KMS-11 (cell line): ENCODE results near the gene PSMC3IP.

Source experiments
- H2AFZ ChIP-seq: fragments of 200-600 bp; sonication (generic); 2 replicates; pipeline ENCODE4 v1.6.1; 2016; ENCODE audit warnings: antibody characterized with exemption, mixed run types, low read depth
- H3K27ac ChIP-seq: fragments of 200-600 bp; sonication (generic); 2 replicates; pipeline ENCODE4 v1.6.1; 2016; ENCODE audit warnings: mild to moderate bottlenecking, mixed run types
- H3K27me3 ChIP-seq: fragments of 200-600 bp; sonication (generic); 2 replicates; pipeline ENCODE4 v1.6.1; 2017; ENCODE audit warnings: mild to moderate bottlenecking, low read depth, mixed run types, moderate library complexity; ENCODE audit not compliant: insufficient read depth
- H3K36me3 ChIP-seq: fragments of 200-600 bp; sonication (generic); 2 replicates; pipeline ENCODE4 v1.6.1; 2017; ENCODE audit warnings: mild to moderate bottlenecking, mixed run types; ENCODE audit not compliant: insufficient read depth
- H3K4me1 ChIP-seq: fragments of 200-600 bp; sonication (generic); 2 replicates; pipeline ENCODE4 v1.6.1; 2016; ENCODE audit warnings: mild to moderate bottlenecking, low read depth, mixed run types; ENCODE audit not compliant: poor library complexity, severe bottlenecking
- H3K4me2 ChIP-seq: fragments of 200-600 bp; sonication (generic); 2 replicates; pipeline ENCODE4 v1.7.0; 2016; ENCODE audit warnings: mild to moderate bottlenecking, mixed run types
- H3K4me3 ChIP-seq: fragments of 200-600 bp; sonication (generic); IDR thresholded peaks from 2 replicates; pipeline ENCODE4 v1.6.1; 2017; ENCODE audit warnings: low read depth, low read length, mixed read lengths; ENCODE audit not compliant: insufficient read depth
- H3K79me2 ChIP-seq: fragments of 200-600 bp; sonication (generic); 2 replicates; pipeline ENCODE4 v1.6.1; 2016; ENCODE audit warnings: low read depth, mixed run types; ENCODE audit not compliant: insufficient read depth
- H3K9ac ChIP-seq: fragments of 200-600 bp; sonication (generic); 2 replicates; pipeline ENCODE4 v1.6.1; 2016; ENCODE audit warnings: mild to moderate bottlenecking, mixed run types
- H4K20me1 ChIP-seq: fragments of 200-600 bp; sonication (generic); 2 replicates; pipeline ENCODE4 v1.6.1; 2016; ENCODE audit warnings: mild to moderate bottlenecking, mixed run types; ENCODE audit not compliant: insufficient read depth
- TF ChIP-seq, protein P1 (sequence below): fragments of 200-600 bp; sonication (generic); conservative IDR thresholded peaks from 2 replicates; pipeline ENCODE4 v1.6.1; 2017; ENCODE audit warnings: low read depth, mild to moderate bottlenecking, antibody characterized with exemption, low read length, moderate library complexity, mixed read lengths

Gene PSMC3IP

DNA sequence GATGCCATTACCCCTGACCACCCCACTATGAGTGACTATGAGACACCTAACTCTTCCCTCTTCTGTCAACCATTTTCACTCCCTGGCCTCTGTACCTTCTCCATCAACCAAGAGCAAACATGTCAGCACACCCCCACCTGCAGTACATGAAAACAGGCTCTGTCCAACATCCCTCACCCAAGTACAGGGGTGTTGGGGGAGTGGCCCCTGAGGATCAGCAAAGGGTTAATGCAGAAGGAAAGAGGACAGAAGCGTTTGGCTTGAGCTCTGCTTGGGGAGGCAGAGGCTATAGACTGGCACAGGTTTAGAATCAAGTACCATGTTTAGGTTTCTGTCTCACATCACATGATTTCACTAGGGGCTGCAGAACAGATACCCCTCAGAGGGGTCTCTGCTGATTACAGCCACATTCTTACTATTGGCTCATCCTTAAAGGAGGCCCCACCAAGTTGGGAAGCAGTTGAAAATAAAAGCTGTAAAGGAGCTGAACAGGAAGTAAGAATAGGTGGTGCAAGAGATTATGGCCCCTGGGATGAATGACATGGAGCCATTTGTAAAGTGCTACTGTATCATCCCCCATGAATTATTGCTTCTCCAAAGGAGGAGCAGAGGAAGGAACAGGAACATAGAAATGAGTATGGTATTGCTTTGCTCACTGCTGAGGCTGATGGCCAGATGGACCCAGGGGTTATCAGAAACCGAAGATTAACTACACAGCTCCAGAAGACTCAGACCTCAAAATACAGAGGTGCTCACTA is 2.4 kb upstream of the PSMC3IP start:
- H4K20me1 ChIP-seq = no peaks in the 10 kb centered on the region
- H3K27ac ChIP-seq = peak overlapping the region; percentile 90
- H3K27me3 ChIP-seq = no peaks in the 10 kb centered on the region
- H3K4me1 ChIP-seq = peaks cover 64% of the 10 kb centered on the region
- H3K79me2 ChIP-seq = peaks cover 17% of the 10 kb centered on the region; the same call in 1 of the 2 replicates
- no peak overlapping the region for H3K4me3 ChIP-seq
- TF ChIP-seq, protein P1, sequence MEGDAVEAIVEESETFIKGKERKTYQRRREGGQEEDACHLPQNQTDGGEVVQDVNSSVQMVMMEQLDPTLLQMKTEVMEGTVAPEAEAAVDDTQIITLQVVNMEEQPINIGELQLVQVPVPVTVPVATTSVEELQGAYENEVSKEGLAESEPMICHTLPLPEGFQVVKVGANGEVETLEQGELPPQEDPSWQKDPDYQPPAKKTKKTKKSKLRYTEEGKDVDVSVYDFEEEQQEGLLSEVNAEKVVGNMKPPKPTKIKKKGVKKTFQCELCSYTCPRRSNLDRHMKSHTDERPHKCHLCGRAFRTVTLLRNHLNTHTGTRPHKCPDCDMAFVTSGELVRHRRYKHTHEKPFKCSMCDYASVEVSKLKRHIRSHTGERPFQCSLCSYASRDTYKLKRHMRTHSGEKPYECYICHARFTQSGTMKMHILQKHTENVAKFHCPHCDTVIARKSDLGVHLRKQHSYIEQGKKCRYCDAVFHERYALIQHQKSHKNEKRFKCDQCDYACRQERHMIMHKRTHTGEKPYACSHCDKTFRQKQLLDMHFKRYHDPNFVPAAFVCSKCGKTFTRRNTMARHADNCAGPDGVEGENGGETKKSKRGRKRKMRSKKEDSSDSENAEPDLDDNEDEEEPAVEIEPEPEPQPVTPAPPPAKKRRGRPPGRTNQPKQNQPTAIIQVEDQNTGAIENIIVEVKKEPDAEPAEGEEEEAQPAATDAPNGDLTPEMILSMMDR = no peak
- H3K9ac ChIP-seq = peak overlapping the region; percentile 40; the same call in 1 of the 2 replicates
- H2AFZ ChIP-seq = no peak overlapping the region
- peak overlapping the region; percentile 97 for H3K4me2 ChIP-seq
- peaks cover 5% of the 10 kb centered on the region; the same call in 1 of the 2 replicates for H3K36me3 ChIP-seq

DNA sequence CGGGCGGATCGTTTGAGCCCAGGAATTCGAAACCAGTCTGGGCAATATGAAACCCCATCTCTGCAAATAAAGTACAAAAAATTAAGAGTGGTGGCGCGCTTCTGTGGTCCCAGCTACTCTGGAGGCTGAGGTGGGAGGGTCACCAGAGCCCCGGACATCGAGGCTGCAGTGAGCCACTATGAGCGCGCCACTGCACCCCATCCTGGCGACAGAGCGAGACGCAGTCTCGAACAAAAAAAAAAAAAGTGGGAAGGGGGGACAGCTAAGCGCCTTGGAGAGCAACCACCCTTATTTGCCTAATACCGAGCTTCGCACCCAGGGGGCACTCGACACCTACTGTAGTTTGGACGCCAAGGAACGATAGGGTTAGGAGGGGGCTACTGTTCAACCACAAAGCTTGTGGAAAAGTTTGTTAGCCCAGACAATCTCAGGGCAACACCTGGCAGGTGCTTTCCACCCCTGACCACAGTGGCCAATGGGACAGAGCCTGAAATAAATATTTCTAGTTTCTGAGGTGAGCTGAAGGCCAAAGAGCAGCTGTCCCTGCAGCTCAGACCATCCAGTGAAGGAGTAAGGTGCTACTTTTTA is 847 bp upstream of the PSMC3IP start:
- H3K36me3 ChIP-seq = peaks cover 5% of the 10 kb centered on the region; the same call in 1 of the 2 replicates

DNA sequence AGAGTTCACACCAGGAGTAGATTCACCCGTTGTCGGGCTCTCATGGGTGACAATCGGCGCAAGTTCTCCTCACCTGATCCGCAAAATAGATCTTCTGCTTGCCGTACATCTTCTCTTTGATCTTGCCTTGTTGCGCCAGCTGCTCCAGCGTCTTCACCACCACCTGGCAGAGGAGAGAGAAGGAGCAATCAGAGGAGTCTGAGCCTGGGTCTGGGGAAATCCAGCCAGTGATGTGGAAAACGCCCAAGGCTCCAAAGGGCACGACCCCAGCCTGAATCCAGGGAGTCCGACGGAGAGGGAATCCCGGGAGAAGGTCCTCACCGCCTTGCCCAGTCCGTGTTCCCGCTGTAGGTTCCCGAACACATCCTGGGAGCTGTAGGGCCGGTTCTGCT is 393 bp downstream of the PSMC3IP start:
- peak overlapping the region; percentile 90 for H3K27ac ChIP-seq
- H3K4me3 ChIP-seq = no peak overlapping the region
- H3K9ac ChIP-seq = peak overlapping the region; percentile 73; the same call in 1 of the 2 replicates
- H2AFZ ChIP-seq = peak overlapping the region; percentile 58; the same call in 1 of the 2 replicates
- no peaks in the 10 kb centered on the region for H3K27me3 ChIP-seq
- peaks cover 17% of the 10 kb centered on the region; the same call in 1 of the 2 replicates for H3K79me2 ChIP-seq
- no peaks in the 10 kb centered on the region for H4K20me1 ChIP-seq
- H3K36me3 ChIP-seq = peaks cover 2% of the 10 kb centered on the region; the same call in 1 of the 2 replicates
- peak overlapping the region; percentile 93 for H3K4me2 ChIP-seq
- TF ChIP-seq, protein P1 = no peak
- H3K4me1 ChIP-seq = peaks cover 65% of the 10 kb centered on the region

More for the DNA sequence above, 847 bp upstream of the PSMC3IP start:
- no peak overlapping the region for H3K4me3 ChIP-seq
- H3K4me1 ChIP-seq = peaks cover 67% of the 10 kb centered on the region
- peaks cover 17% of the 10 kb centered on the region; the same call in 1 of the 2 replicates for H3K79me2 ChIP-seq
- peak overlapping the region; percentile 58; the same call in 1 of the 2 replicates for H2AFZ ChIP-seq
- TF ChIP-seq, protein P1 = peak; percentile 84
- H3K9ac ChIP-seq = peak overlapping the region; percentile 73
- no peaks in the 10 kb centered on the region for H3K27me3 ChIP-seq
- H4K20me1 ChIP-seq = no peaks in the 10 kb centered on the region
- H3K27ac ChIP-seq = peak overlapping the region; percentile 90
- peak overlapping the region; percentile 97 for H3K4me2 ChIP-seq

DNA sequence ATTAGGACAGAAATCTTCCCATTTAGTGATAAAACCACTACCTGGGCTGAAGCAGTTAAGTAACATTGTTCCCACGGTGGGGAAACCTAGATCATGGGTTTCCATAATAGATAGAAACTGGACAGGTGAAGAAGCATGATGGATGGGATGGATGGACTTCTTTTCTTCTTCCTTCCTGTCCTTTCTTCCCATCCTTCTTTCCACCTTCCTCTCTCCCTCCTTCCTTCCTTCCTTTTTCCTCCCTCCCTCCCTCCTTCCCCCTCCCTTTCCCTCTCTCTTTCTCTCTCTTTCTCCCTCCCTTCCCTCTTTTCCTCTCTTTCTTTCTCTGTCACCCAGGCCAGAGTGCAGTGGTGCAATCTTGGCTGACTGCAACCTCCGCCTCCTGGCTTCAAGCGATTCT is 3.1 kb downstream of the PSMC3IP start:
- no peaks in the 10 kb centered on the region for H3K27me3 ChIP-seq
- TF ChIP-seq, protein P1 = no peak
- H2AFZ ChIP-seq = no peak overlapping the region
- no peak overlapping the region for H3K9ac ChIP-seq
- no peak overlapping the region for H3K4me2 ChIP-seq
- peaks cover 11% of the 10 kb centered on the region; the same call in 1 of the 2 replicates for H3K36me3 ChIP-seq
- peaks cover 65% of the 10 kb centered on the region for H3K4me1 ChIP-seq
- no peaks in the 10 kb centered on the region for H4K20me1 ChIP-seq
- H3K79me2 ChIP-seq = peaks cover 25% of the 10 kb centered on the region; the same call in 1 of the 2 replicates
- no peak overlapping the region for H3K4me3 ChIP-seq
- no peak overlapping the region for H3K27ac ChIP-seq
